Osteoblast (primary cell): ENCODE results near the gene HHIPL1. TPM values are rescaled to one million over a fixed set of nuclear protein-coding genes. Genes with fewer than 3 reads are reported as not detected.
A peak's percentile ranks its signal among the peaks of the same experiment; 100 is the strongest.

ENCODE experiments used
- DNase-seq: peaks from one replicate; pipeline ENCODE4 v3.0.0; 2011; ENCODE audit warnings: low spot score, mixed read lengths; ENCODE audit not compliant: insufficient read length; ENCODE audit errors: missing footprints
- H2AFZ ChIP-seq: 2 replicates; pipeline ENCODE4 v1.6.0; 2011; ENCODE audit warnings: mild to moderate bottlenecking, low read length
- H3K27ac ChIP-seq: 2 replicates; pipeline ENCODE4 v1.5.1; 2011; ENCODE audit warnings: mild to moderate bottlenecking, low read depth, low read length, moderate library complexity
- H3K27me3 ChIP-seq: 2 replicates; pipeline ENCODE4 v1.6.0; 2012; ENCODE audit warnings: mild to moderate bottlenecking, control low read depth, inconsistent platforms, low read length, moderate library complexity; ENCODE audit not compliant: insufficient read depth
- H3K36me3 ChIP-seq: 2 replicates; pipeline ENCODE4 v1.5.1; 2011; ENCODE audit warnings: mild to moderate bottlenecking, low read length, control low read depth, moderate library complexity; ENCODE audit not compliant: insufficient read depth
- H3K4me1 ChIP-seq: 2 replicates; pipeline ENCODE4 v1.5.1; 2011; ENCODE audit warnings: mild to moderate bottlenecking, low read length, control low read depth, moderate library complexity; ENCODE audit not compliant: insufficient read depth
- H3K4me2 ChIP-seq: 2 replicates; pipeline ENCODE4 v1.6.0; 2011; ENCODE audit warnings: mild to moderate bottlenecking, low read length; ENCODE audit not compliant: insufficient read depth
- H3K4me3 ChIP-seq: fragments of 200-600 bp; sonication (generic); 3 replicates; pipeline ENCODE4 v1.5.1; 2012; ENCODE audit warnings: mild to moderate bottlenecking, low read length, inconsistent platforms; ENCODE audit not compliant: insufficient read depth
- H3K79me2 ChIP-seq: 2 replicates; pipeline ENCODE4 v1.6.0; 2012; ENCODE audit warnings: mild to moderate bottlenecking, low read length, control low read depth, inconsistent platforms; ENCODE audit not compliant: insufficient read depth
- H3K9me3 ChIP-seq: 2 replicates; pipeline ENCODE4 v1.5.1; 2011; ENCODE audit warnings: low read depth, low read length, control low read depth
- H4K20me1 ChIP-seq: 2 replicates; pipeline ENCODE4 v1.6.0; 2012; ENCODE audit warnings: mild to moderate bottlenecking, low read length, control low read depth; ENCODE audit not compliant: insufficient read depth
- CTCF ChIP-seq: IDR thresholded peaks from 2 replicates; pipeline ENCODE4 v1.5.1; 2011; ENCODE audit warnings: mild to moderate bottlenecking, low read depth, low read length, moderate library complexity; ENCODE audit errors: extremely low read depth
- total RNA-seq: library from RNA; depleted of rRNA; stranded (reverse); fragments of >200 nt; gene quantifications from 2 replicates; pipeline ENCODE4 v1.2.3, GENCODE V29; 2012

Gene HHIPL1
- total RNA-seq, 1 donor, result 12.3 TPM

GRCh38 chr14:99600232-99600888 is 44.6 kb upstream of the HHIPL1 start:
- DNase-seq, result no peak
- no peak for TF ChIP-seq CTCF
- Histone ChIP-seq H2AFZ (no peak overlapping the region), H3K36me3 (no peaks in the 10 kb centered on the region), H3K4me3 (no peak overlapping the region), H3K4me2 (no peak overlapping the region), H3K9me3 (no peaks in the 10 kb centered on the region), H3K4me1 (peaks cover 16% of the 10 kb centered on the region), H3K27me3 (no peaks in the 10 kb centered on the region), H3K27ac (no peak overlapping the region), H4K20me1 (peaks cover 5% of the 10 kb centered on the region), H3K79me2 (peaks cover 48% of the 10 kb centered on the region)

- Histone ChIP-seq H3K79me2 (peaks cover 48% of the 10 kb centered on the region), H3K36me3 (no peaks in the 10 kb centered on the region), H3K27me3 (no peaks in the 10 kb centered on the region), H3K4me3 (peak overlapping the region; percentile 61), H3K27ac (no peak overlapping the region), H3K4me2 (peak overlapping the region; percentile 71), H3K4me1 (peaks cover 21% of the 10 kb centered on the region), H2AFZ (no peak overlapping the region), H3K9me3 (no peaks in the 10 kb centered on the region), H4K20me1 (peaks cover 5% of the 10 kb centered on the region)
- peak; percentile 90 for DNase-seq
- no peak for TF ChIP-seq CTCF
Measured at GRCh38 chr14:99601361-99601831, 43.5 kb upstream of the HHIPL1 start.

- H3K4me2 ChIP-seq, result peak overlapping the region; percentile 71
- H3K9me3 ChIP-seq, result no peaks in the 10 kb centered on the region
- H3K4me1 ChIP-seq, result peaks cover 21% of the 10 kb centered on the region
- no peaks in the 10 kb centered on the region for H3K27me3 ChIP-seq
- DNase-seq, result peak; percentile 92
- H3K79me2 ChIP-seq, result peaks cover 45% of the 10 kb centered on the region
- H3K36me3 ChIP-seq, result no peaks in the 10 kb centered on the region
- no peak for TF ChIP-seq CTCF
- peak overlapping the region; percentile 61 for H3K4me3 ChIP-seq
- no peak overlapping the region for H2AFZ ChIP-seq
- no peak overlapping the region for H3K27ac ChIP-seq
- H4K20me1 ChIP-seq, result peaks cover 5% of the 10 kb centered on the region
Measured at GRCh38 chr14:99602054-99602787, 42.7 kb upstream of the HHIPL1 start.

GRCh38 chr14:99602788-99603415 is 42.0 kb upstream of the HHIPL1 start:
- H3K36me3 ChIP-seq, result no peaks in the 10 kb centered on the region
- peaks cover 5% of the 10 kb centered on the region for H4K20me1 ChIP-seq
- H3K4me3 ChIP-seq, result peak overlapping the region; percentile 61
- H3K4me1 ChIP-seq, result peaks cover 21% of the 10 kb centered on the region
- peaks cover 42% of the 10 kb centered on the region for H3K79me2 ChIP-seq
- no peak overlapping the region for H2AFZ ChIP-seq
- H3K9me3 ChIP-seq, result no peaks in the 10 kb centered on the region
- peak; percentile 59 for DNase-seq
- no peak for TF ChIP-seq CTCF
- peak overlapping the region; percentile 71 for H3K4me2 ChIP-seq
- no peaks in the 10 kb centered on the region for H3K27me3 ChIP-seq
- no peak overlapping the region for H3K27ac ChIP-seq
